ENCODE data around the gene GMDS.

The GMDS gene

DNA sequence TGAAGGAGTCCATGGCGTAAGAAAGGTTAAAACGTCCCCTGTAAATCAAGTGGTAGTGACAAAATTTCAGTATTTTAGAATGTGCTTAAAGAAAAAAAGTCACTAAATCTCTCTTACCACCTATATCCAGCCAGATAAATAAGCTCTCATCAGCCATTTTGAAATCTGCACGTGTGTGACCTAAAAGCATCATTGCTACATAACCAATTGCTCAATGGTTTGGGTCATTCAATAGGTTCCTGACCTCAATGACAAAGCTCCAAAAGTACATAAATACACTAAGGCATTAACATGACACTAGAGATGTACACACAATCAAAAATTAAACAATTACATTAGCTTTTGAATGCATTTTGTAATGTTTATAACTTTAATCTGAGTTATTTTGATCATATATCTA lies 272.4 kb downstream of the GMDS start:
- DNase-seq = no peak

DNA sequence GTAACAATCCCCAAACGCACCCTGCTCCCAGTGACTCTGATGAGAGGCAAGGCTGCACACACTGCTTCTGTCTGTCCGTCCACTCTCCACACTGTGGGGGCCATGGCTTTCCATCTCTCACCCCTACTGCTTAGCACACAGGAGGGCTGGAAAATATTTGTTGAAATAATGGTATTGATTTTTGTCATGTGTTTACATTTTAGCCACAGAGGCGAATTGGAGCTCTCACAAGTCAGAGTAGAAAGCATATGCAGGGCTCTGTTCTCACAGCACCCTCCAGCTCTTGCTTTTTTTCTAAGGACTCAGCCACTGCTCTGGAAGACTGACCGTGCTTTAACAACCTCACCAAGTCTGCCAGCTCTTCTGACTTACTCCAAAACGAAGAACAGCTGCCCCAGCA lies 273.8 kb downstream of the GMDS start:
- no peak for DNase-seq

DNA sequence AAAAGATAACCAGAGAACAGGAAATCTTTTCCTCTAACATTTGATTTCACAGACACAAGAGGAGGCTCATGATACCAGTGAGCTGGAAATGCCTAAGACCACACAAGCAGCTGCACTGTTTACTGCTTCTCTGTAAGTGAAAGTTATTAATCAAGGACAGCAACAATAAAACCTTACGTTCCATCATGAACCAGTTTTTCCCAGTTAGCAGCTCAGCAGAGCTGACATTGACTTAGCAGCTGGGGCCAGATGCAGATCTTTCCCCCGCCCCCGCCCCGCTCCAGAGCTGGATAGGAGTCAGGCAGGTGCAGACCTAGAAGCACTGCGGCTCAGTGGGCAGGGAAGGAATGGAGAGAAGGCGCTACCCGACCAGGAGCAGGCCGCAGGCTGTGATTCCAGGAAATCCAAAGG lies 275.2 kb downstream of the GMDS start:
- DNase-seq = no peak

DNA sequence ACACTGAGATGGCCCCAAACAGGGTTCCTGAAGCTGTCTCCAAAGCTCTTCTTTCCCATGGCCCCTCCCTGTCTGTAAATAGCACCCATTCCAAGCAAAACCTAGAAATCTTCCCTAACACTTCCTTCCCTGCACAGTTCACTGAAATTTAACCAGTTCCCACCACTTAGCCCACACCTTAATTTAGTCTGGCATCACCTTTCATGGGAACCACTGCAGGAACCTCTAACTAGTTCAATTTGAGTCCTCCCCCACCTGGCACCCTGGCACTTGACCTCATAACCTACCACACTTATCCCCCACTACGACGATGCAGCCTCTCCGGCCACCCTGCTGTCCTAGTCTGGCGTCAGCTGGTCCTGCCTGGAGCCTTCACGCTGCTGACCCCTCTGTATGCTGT lies 278.7 kb downstream of the GMDS start:
- DNase-seq = no peak

DNA sequence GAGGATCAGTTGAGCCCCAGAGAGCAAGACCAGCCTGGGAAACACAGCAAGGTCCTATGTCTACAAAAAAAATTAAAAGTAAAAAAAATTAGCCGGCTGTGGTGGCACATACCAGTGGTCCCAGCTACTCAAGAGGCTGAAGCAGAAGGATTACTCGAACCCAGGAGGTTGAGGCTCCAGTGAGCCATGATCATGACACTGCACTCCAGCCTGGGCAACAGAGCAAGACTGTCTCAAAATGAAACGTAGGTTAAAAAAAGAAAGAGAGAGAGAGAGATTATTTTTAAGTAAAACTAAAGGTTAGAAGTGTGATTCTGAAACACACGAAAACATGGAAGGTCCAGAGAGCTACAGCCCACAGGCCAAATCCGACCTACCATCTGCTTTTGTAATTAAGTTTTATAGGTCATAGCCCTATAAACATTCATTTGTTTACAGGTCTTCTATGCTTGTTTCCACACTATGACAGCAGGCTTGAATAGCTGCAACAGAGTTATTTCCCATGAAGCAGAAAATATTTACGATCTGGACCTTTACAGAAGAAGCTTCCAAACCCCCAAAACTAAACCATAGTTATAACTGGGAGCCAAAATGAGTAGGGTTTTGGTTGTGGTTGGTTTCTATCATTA lies 279.7 kb downstream of the GMDS start:
- DNase-seq = no peak

DNA sequence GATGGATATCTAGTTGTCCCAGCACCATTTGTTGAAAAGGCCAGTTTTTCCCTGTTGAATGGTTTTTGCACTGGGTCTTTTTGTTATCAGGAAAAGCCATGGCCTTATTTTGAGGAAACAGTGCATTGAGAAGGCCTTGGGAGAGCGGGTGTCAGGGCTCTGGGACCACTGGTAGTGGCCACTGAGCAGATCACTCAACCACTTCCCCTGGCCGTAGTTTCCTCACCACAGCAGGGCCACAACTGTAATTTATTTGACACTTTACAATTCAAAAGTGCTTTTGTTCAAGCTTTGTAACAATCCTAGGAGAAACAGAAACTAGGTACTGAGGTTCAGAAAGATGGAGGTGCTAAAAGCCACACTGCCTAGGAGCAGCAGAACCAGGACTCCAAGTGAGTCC lies 281.8 kb downstream of the GMDS start:
- no peak for DNase-seq

DNA sequence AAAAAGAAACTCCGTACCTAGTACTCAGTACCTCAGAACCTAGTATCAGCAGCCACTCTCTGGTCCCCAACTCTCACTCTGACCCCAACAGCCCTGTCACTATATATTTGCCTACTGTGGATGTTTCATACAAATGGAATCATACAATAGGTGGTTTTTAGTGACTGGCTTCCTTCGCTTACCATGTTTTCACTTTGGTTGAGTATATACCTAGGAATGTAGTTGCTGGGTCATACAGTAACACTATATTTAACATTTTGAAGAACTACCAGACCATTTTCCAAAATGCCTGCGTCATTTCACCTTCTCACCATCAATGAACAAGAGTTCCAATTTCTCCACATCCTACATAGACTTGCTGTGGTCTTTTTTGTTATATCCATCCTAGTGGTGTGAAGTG lies 283.2 kb downstream of the GMDS start:
- no peak for DNase-seq

DNA sequence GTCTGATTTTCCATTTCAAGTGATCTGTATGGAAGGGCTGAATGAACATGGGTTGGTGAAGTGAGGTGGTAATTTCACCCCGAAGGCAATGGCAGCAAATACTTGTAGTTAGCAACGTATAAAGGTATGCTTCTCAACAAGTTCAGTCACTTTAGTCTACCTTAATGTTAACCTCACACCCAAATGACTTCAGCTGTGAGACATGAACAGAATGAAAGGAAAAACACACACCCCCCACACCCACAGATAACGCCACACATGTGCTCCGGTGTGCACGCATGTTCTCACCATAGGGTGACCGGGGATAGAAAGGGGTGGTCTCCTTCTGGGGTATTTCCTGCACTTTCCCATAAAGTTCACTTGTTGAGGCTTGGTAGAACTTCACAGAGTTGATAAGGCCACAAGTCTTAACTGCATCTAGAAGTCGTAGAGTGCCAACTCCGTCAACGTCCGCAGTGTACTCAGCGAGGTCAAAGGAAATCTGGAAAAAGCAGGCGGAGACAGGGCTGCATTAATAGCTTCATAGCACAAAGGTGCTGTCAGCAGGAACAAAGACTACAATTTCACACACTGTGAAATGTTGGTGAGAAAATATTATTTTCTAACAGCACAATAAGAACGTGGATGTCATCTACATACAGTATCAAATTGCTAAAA lies 284.8 kb downstream of the GMDS start:
- no peak for DNase-seq

DNA sequence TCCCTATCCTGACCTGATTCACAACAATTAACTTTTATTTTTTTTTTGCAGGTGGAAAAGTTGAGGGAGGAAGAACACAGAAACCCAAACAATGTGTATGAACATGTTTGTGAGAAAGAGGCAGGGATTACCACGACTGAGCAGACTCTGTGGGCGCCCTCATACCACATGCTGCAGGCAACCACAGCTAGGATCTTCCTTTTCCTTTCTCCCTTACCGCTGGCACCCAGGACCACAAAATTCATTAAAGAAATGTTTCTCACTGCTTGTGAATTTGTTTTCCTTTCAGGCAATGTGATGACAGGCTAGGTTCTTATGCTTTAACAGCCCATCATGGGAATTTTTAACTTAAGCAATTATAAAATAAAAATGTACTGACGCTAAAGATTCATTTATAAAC lies 287.1 kb downstream of the GMDS start:
- no peak for DNase-seq

DNA sequence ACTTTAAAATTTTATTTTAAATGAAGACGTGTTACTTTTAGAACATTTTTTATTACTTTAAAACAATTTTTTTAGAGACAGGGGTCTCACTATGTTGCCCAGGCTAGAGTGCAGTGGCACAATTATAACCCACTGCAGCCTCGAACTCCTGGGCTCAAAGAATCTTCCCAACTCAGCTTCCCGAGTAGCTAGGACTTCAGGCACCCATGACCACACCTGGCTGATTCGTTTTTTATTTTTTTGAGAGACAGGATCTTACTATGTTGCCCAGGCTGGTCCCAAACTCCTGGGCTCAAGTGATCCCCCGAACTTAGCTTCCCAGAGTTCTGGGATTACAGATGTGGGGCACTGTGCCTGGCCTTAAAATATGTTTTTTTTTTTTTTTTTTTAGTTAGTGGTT lies 287.7 kb downstream of the GMDS start:
- no peak for DNase-seq

DNA sequence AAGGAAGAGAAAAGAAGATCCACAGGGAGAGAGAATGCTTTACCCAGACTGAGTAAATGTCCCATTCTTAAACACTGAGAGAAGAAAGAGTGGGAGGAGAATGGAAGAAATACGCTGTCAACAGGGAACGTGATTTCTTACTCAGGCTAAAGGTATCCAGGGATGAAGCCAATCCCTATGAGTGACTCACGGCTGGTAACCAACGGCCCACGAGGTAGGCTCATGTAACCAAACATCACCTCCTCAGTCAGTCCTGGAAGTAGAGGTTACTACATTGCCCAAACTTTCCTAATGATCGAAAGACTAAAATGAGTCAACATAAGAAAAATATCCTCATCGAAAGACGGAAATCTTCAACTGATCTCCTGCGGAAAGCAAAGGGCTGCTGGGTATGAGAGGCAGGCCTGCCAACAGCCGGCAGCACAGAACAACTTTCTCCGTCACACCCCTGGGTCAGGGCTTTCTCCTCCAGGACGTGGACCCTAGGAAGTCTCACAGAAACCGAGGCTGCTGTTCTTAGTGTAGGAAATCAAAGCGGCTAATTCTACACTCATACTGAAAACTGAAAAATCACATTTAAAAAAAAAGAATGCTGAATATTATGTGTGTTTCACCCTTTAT lies 292.6 kb downstream of the GMDS start:
- no peak for DNase-seq

DNA sequence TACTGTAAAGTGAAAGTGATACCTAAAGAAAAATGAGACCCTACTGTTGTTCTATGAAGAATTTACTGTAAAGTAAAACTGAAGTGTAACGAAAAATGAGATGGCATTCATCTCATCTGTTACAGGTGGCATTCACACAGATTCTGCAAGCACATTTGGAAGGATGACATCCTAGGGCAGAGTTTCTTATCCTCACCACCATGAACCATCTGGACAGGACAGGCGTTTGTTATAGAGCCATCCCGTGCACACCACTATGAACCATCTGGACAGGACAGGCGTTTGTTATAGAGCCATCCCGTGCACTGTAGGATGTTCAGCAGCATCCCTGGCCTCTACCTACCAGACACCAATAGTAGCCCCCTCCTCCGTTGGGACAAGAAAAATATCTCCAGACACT lies 294.8 kb downstream of the GMDS start:
- DNase-seq = no peak

DNA sequence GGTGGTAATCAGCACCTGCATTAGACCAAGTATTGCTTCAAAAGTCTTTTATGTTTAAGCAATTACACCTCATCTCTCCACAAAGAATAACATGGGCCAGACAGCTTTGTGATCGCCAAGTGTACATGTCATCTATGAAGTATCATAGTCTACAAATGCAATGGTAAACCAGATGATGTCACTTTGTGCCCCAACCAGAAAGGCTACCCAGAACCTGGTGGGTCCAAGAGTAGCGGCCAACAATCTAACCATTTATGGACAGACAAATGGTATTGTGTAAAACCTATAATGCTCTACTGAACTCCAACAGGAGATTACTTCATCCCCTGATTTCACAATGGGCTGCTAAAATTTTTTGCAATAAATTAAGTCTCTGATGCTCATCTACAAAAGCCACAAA lies 295.9 kb downstream of the GMDS start:
- no peak for DNase-seq

DNA sequence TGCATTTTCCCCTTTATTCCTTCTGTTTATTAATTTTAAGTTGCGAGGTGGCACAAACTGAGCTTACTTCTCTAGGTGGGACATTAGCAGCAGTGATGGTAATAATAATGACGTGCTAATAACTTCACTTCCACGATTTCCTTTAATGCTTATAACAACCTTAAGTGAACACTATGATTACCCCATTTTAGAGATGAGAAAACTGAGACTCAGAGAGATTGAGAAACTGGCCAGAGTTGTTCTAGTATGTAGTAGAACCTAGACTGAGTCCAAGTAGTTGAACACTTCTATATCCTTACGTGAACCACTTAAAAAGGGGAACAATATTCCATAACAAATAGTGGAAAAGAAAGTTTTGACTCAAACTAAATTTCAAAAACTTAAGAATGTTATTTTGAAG lies 297.5 kb downstream of the GMDS start:
- no peak for DNase-seq

DNA sequence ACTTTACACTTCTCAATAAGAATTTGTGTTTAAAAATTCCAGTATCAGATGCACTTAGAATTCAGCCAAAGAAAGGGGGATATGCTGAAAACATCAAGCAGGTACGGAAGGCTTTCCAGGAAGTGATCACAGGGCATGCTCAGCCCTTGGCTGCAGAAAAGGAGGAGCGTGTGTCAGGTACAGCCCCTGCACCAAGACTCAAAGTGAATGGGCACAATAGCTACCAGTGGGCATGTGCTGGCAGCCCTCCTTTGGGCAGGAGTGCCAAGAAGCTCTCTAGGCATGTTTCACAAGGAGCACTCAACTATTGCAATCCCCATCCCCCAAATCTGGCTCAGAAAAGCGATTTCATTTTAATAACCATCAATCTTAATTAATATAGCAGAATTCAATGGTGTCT lies 298.8 kb downstream of the GMDS start:
- no peak for DNase-seq

DNA sequence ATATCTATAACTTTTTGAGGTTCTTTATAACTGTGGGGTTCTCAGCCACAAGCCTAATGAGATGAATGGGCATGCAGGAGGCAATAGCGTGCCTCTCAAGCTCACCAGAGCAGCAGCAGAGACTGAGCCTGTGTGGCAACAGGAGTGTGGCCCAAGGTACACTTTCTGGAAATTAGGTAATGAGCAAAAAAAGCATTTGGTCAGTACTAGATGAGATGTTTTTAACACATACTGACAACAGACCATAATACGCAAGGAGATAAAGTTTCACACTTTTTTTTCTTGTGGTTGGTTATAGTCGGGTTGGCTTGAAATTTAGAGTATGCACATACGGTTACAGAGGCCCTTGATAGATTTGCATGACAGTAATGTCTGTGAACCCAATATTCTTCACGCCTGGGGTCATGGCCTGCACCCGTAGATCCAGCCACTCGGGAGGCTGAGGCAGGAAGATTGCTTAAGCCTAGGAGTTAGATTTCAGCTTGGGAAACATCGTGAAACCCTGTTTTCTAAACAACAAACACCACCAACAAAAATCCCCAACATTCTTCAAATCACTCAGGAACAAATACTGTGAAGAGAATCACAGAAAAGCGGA lies 300.1 kb downstream of the GMDS start:
- DNase-seq = no peak

DNA sequence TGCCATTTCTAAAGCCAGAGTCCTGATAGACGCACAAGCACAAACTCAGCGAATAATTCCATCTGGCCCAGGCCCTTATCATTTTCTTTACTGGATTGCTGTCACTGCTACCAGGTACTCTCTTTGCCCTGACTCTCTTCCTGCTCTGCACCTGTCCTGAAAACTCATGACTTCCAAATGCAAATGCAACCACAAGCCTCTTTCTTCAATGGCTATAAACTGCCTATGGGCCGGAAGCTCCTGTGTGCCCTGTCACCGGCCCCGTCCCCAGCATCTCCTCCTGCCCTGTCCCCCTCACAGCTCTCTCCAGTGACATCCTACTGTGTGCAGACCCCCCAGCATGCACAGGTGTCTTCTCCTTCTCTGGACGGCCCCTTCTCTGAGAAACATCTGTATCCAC lies 302.6 kb downstream of the GMDS start:
- DNase-seq = no peak

DNA sequence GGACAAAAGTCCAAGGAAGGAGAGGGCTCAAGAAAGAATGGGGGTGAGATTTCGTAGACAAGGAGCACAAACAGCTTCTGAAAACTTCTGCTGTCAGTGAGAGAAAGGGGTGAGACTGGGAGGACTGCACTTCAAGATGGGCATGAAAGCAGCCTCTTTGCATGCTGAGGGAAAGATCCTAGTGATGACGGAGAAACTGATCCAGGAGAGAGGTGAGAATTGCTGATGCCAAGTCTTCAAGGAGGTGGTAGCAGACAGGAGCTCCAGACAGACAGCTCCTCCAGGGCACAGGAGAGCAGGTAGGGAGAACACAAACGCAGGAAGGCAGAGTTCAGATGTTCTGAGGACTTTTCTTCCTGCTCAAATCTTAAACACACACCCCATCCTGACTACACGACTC lies 303.9 kb downstream of the GMDS start:
- no peak for DNase-seq

DNA sequence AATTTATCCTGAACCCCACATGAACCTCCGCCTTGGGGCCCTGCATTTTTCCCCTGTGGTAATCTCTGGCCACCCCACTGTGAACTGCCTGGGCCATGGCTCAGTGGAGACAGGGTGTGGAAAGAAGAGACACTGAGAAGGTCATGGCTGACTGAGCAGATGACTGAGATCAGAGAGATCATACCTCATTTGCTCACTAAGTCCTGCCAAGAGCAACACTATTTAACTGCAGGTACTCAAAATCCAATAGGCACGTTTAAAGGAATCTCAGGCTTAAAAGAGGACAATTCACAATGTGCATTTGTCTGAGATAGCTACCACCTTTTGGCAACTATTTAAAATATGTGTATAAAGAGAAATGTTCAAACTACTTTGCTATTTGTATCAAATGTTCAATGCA lies 305.0 kb downstream of the GMDS start:
- no peak for DNase-seq

DNA sequence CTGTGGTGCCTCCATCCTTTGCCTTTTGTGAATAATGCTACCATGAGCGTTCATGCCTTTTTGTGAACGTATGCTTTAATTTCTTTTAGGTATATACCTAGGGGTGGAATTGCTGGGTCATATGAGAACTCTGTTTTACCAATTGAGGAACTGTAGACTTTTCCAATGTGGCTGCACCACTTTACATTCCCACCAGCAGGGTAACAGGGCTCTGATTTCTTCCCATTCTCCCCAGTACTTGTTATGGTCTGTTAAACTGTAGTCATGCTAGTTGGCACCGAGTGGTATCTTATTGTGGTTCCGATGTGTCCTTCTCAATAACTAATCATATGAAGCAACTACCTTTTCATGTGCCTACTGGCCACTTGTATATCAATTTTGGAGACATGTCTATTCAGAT lies 312.1 kb downstream of the GMDS start:
- no peak for DNase-seq

DNA sequence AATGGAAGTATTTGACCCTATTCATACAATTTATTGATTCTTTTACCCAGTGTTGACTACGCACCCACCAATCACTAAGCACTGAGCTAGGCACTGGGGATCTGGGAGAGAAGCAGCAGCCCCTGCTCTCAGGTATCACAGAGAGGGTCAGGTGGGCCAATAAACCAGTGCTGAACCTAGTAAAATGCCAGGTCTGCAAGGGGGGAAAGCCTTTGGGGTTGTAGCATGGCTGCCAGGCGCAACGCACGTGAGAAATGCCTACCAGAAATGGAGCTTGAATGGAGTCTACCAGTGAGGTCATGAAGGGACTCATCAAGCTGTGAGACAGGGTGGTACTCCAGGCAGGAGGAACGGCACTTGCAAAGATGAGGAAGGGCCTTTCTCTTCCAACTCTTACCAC lies 313.6 kb downstream of the GMDS start:
- DNase-seq = no peak

DNA sequence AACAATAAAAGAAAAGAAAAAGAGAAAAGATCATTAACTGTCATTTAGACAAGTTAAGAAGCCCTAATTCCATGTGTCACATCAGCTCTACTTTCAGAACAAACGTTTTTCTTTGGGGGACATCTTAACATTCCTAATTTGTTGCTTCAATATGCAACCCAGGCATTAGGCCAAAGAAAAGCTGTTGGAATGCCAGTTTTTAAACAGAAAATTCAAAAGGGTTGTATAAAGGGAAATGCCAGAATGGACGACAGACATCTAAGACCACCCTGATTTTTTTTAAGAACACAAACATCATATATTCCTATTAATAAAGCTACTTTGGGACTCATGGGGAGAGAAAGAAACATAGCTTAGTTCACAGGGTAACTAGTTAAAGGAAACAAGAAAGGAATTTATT lies 315.0 kb downstream of the GMDS start:
- no peak for DNase-seq

DNA sequence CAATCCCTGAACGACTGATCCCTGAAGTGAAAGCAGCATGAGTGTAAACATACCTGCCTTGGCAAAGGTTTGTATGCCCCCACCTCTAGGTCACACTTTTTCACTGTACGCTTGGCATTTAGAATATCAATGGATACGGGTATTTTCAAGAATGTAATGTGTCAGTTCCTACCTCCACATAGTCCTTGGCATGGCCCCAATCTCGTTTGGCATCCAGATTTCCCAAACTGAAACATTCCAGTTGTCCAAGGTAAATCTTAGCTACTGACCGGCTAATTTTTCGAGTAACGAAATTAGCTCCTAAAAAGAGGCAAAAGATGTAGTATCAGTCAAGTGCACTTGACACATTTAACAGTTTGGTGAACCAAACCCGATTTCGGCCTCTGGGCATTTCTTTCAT lies 315.5 kb downstream of the GMDS start:
- no peak for DNase-seq

DNA sequence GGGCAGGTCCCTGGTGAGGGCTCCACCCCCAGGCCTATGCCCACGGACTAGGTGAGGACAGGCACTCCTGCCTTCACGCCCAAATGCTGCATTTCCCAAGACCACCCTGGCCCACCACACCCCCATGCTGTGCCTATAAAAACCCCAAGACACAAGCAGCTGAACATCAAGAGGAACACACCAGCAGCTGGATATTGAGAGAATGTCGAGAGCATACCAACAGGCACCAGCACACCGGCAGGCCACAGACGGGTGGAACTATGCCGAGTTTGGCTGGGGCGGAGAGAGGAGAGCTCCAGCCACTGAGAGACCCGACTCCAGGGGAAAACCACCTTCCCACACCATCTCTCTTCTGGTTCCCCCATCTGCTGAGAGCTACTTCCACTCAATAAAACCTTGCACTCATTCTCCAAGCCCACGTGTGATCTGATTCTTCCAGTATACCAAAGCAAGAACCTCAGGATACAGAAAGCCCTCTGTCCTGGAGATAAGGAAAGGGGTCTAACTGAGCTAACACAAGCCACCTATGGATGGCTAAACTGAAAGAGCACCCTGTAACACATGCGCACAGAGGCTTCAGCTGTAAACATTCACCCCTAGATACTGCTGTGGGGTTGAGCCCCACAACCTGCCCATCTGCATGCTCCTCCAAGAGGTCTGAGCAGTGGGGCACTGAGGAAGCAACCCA lies 319.5 kb downstream of the GMDS start:
- no peak for DNase-seq
